Left colon (tissue), 2 donors: ENCODE results near the gene C11orf97. TPM values are rescaled to one million over a fixed set of nuclear protein-coding genes. Genes with fewer than 3 reads are reported as not detected.
"Not testable (repeated sequence)": the region's sequence is repeated elsewhere in the genome, so short reads cannot be mapped to it uniquely, and the experiment has no call there.

Experiments
- ATAC-seq: fragments of 200-7000 bp; cut with Tn5 transposase; one replicate; pipeline ENCODE4 v1.9.1; 2020; ENCODE audit warnings: mild to moderate bottlenecking, moderate library complexity
- DNase-seq, 2 donors: peaks; one replicate each; pipeline ENCODE4 v3.0.0-alpha.2; 2020
- intact Hi-C, 2 donors: fragments of 100-400 bp; cut with DNase I in 1 of 2; cut with micrococcal nuclease in 1 of 2; formaldehyde crosslinking; loops; one replicate each; pipeline versions ENCODE4 v1.11.2 to v1.14.0; 2022; cut with DNase I, micrococcal nuclease
- total RNA-seq, 2 donors: library from RNA; stranded (reverse); fragmentation: NEBNext Ultra II Directional; extraction: Animal tissue kit (Norgen Biotek cat#: 25700); gene quantifications; one replicate each; pipeline ENCODE4 v1.2.1, GENCODE V29; 2021
- donor health status: DM: no; HTN: no; CAD: no.
- donor health status: DM: yes; HTN: yes; CAD: no.

C11orf97 gene
- total RNA-seq, 2 donors from 2014 or later = not detected

DNA sequence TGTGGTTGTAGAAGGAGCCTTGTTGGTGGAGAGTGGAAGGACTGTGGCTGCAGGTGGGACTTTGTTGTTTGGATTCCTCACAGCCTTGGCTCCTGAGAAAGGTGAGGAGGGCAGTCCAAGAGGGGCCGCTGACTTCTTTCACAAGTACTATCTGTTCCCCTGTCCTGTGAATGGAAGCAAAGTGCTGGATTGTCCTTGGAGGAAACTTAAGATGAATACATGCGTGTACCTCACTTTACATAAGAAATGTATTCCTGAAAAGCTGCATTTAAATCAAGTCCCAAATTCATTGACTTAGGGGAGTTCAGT lies 33.9 kb downstream of the C11orf97 start:
- ATAC-seq = no peak
- DNase-seq = no peak
- intact Hi-C loops = no loop called here

DNA sequence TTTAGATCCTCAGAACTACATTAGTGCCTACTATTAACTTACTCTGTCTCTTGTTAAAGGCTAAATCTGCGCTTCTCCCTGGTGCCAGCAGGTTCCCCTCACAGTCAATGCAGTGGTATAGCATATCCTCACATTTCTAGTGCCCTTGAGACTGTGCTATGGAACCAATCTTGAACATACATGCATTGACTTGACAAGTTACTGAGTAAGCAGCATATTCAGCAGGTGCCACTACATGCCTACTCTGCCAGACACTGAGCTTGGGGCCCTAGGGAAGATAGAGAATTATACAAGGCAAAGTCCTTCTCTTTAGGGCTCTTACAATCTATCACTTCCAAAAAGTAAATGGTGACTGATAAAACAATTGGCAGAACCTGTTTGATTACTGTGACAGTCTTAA lies 34.6 kb downstream of the C11orf97 start:
- DNase-seq = peak; percentile 47 to 53
- intact Hi-C loops = no loop called here
- peak; percentile 34 for ATAC-seq

DNA sequence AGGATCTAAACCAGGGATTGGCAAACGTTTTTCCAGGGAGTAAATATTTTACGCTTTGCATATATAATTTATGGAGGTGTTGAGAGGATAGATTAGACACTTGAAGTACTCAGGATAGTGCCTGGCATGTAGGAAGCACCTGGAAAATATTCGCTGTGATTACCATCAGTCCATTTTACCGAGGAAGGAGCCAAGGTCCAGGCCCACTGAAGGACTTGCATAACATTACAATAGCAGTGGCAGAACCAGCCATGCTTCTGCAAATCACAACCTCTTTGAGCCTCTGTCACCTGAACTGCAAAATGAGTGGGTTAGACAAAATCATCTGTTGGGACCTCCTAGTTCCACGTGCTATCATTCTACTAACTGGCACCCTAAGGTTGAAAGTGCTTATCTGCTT lies 36.9 kb downstream of the C11orf97 start:
- DNase-seq (no peak), ATAC-seq (peak; percentile 11)
- intact Hi-C loops = no loop called here

DNA sequence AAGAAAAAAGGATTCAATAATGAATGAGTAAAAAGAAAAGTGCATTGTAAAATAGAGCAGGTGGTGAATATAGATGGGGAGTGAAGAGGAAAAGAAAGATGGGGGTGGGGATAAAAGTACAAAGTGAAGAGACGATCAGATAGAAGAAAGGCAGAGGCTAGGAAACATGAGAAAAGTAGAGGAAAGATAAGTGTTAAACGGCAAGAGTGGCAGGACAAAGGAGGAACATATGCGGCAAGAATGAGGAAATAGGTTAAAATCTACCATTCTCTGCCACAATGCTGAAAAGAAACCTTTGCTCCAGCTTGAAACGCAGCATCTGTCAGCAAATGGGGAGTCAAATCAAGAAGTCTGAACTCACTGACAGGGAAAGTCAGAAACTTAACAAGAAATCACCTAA lies 38.3 kb downstream of the C11orf97 start:
- DNase-seq = no peak
- intact Hi-C loops = no loop called here
- ATAC-seq = no peak

DNA sequence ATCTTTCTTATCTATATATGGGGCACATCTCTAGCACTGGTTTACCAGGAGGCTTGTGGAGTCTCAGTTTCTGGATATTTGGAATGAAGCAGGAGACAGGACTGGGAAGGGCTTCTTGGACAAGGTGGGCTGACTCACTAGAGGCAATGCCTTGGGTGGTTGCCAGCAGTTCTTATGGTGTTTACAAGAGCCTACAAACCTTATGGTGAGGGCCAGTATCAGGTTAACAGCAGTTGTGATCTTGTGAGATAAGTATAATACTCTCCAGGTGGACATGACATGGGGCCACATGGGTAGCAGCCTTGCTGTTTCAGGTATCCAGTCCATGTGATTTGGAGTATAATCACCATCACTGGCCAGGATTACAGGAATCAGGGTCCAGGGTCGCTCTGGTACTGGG lies 41.7 kb downstream of the C11orf97 start:
- intact Hi-C loops = no loop called here
- ATAC-seq (peak; percentile 30), DNase-seq (peak in 1 of 2 donors; percentile 32)

DNA sequence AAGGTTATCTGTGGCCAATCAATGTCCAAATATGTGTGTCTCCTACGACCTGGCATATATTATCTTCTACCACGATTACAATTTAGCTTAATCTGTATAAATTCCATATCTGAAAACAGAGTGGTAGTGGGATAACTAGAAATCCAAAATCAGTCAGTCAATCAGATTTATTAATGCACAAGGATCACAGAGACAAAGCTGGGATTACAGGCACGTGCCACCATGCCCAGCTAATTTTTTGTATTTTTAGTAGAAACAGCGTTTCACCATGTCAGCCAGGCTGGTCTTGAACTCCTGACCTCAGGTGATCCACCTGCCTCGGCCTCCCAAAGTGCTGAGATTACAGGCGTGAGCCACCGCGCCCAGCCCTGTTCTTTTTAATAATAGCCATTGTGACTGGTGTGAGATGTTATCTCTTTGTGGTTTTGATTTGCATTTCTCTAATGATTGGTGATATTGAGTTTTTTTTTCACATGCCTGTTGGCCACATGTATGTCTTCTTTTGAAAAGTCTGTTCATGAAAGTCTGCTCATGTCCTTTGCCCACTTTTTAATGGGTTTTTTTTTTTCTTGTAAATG lies 43.6 kb downstream of the C11orf97 start:
- DNase-seq, intact Hi-C loops, ATAC-seq: not testable (repeated sequence)

DNA sequence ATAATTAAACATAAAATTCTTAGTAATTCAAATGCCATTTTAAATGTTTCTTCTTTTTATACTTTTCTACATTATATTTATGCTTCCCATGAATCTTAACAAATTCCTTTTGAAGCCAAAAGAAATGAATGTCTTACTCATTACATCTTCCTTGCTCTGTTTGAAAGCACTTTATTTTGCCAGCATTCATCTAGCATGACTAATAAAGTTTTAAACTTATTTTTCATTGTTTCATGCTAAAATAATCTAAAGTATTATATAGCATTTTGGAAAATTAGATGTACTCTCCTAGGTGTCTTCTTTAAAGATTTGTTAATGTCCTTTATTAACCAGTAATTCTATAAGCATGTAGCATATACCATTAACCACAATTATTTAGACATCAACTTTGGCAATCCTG lies 45.2 kb downstream of the C11orf97 start:
- DNase-seq (no peak), ATAC-seq (no peak)
- intact Hi-C loops = no loop called here

DNA sequence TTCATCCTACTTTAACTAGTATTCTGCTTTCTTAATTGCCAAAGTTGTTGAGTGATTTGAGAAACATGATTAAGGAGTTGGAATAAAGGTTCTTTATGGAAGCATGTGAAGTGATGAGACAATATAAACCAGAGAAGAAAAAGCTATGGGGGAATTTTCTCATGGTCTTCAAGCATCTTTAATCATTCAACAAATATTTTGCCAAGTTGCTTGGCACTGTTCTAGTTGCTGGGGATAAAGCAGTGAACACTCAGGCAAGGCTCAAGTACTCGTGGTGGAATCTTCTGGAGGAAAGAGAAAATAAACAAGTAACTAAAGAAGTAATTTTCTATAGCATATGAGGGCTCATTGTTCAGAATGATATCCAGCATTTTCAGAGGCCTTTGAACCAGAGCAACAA lies 45.7 kb downstream of the C11orf97 start:
- ATAC-seq (no peak), DNase-seq (no peak)
- intact Hi-C loops = no loop called here

DNA sequence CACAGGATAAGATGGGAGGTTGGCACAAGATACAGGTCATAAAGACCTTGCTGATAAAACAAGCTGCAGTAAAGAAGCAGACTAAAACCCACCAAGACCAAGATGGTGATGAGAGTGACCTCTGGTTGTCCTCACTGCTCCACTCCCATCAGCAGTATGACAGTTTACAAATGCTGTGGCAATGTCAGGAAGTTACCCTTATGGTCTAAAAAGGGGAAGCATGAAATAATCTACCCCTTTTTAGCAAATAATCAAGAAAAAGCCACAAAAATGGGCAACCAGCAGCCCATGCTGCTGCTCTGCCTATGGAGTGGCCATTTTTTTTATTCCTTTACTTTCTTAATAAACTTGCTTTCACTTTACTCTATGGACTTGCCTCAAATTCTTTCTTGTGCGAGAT lies 46.2 kb downstream of the C11orf97 start:
- ATAC-seq (no peak), DNase-seq (no peak)
- intact Hi-C loops = no loop called here

DNA sequence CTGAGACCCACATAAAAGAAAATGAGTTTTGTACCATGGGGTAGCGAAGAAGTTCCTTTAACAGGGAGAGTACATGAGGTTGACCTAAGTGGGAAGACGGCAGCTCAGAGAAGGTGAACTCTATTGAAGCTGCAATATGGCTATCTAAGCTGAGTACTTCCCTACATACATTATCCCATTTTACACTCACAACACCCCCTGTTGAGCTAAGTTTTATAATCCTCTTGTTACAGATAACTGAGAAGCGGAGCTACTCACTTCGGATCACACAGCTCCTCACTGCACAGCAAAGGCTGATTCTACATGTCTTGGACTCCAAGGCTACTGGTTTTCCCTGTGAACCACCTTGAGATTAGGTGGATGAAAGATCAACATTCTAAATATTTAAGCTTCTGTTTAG lies 46.7 kb downstream of the C11orf97 start:
- no peak for ATAC-seq
- no peak for DNase-seq
- intact Hi-C loops = no loop called here

DNA sequence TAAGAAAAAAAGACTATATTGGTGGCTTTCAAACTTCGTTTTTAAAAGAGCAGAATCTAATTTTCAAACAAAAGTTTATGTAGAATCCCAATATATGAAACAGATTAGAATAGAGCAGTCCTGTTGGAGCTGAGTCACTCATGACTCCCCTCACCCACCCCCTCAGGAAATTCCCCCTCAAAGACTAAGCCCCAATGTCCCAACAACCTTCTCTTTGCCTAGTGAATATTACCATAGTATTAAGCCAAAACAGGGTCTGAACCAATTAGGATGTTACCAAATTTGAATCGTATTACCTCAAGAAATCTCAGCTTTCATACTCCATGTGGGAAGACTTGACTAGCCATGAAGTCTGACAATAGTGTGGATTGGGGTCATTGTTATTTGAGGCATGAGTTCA lies 47.1 kb downstream of the C11orf97 start:
- DNase-seq = no peak
- ATAC-seq = no peak
- intact Hi-C loops = no loop called here

DNA sequence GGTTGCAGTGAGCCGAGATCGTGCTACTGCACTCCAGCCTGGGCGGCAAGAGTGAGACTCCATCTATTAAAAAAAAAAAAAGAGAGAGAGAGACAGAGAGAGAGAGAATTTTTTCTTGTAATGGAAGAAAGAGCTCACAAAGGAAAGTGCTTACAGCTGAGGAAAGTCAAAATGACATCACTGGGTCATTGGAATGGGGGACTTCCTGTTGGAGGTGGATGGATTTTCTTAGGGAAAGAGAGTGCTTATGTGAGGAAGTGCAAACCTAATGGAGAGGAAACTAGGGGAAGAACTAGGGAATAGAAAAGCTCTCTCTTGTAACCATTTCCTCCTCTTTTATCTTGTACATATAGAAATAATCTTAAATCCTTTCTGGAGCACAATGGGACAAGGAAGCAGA lies 48.6 kb downstream of the C11orf97 start:
- ATAC-seq (no peak), DNase-seq (no peak)
- intact Hi-C loops = no loop called here

DNA sequence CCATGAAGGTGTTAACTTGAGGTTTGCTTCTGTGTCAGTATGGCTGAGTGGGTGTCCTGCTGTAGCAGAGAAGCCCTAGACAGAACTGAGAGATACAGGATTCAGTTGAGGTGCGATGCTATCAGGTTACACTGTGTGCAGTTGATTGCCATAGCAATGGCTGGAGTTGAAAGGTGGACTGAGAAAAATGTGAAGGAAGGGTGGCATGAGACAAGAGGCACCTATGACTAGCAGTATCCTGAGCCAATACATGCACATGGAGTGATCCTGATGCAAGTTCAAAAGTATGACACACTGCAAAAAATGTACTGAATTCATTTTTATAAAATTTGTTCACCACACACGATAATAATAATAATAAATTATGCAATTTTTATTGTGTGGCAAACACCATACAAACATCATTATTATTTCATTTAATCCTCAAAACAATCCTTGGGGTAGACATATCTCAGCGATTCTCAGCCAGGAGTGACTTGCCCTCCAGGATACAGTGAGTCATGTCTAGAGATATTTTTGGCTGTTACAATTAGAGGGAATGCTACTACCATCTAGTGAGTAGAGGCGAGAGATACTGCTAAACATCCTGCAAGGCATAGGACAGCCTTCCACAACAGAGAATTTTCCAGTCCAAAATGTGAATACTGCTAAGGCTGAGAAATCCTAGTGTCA lies 51.1 kb downstream of the C11orf97 start:
- intact Hi-C loops = no loop called here
- DNase-seq (no peak), ATAC-seq (peak; percentile 48)

DNA sequence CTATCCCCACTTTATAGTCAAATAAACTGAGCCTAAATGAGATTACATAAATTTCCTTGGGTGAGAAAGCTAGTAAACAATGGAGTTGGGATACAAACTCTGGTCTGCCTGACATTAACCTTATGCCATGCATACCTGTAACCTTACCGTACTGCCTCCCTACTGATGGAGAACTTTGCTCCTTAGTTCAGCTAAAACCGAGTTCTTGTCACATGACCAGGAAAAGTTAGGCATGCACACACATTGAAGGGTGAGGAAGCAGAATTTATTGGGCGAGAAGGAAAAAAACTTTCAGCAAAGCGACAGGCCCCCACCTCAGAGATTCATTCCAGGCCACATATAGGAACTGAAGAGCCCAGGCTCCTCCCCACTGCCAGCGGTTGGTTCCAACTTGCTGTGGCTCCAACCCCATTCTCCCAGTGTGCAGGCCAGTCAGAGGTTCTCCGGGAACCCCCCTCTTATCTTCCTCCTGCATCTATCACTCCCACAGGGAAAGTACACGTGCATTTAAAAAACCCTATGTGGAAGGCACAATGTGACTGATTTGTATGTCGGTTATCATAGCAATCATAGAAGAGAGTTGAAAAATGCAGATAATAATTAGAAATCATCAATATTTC lies 51.7 kb downstream of the C11orf97 start:
- peak; percentile 39 for ATAC-seq
- intact Hi-C loops = no loop called here
- DNase-seq = no peak

DNA sequence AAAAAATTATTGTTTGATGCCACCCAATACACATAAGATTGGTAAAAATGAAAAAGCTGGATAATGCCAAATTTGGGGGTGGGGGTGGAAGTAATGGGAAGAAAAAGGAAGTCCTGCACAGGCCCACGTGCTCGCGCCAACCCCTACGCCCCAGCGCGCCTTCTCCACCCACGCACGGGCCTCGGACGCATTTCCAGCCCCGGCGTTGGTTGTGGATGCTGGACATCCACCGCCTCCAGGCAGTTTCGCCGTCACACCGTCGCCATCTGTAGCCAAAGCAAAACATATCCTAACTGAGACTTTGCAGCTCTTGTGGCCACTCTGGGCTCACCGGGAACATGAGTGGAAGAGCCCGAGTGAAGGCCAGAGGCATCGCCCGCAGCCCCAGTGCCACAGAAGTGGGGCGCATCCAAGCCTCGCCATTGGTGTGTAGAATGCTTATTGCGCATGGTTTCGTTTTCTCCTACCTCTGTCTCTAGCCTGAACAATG lies 55.0 kb downstream of the C11orf97 start, which contains the start of gene PIWIL4:
Gene PIWIL4 (plus strand): TSS at position 188 of the 490 bp plus-strand sequence. CDS start 151 bp downstream, at position 339.
- ATAC-seq = no peak
- intact Hi-C loops = no loop called here

DNA sequence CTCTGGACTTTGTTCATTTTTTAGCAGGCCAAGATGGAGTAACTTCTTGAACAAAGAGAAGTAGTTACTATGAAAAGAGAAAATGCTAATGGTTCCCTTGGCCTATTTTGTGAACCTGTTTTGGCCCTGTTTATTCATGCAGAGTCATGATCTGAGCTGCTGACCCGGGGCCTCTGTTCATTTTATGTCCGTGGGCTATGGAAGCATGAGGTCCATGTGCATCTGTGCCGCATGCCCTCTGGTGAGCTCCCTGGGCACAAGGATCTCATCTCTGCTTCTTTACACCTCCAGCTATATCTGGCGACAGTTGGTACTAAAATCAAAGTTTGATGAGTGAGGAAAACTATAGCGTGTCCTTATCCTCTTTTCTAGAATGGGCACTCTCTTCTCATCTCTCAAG lies 55.9 kb downstream of the C11orf97 start:
- ATAC-seq (no peak), DNase-seq (no peak)
- intact Hi-C loops = no loop called here

More for the DNA sequence above, 55.0 kb downstream of the C11orf97 start, which contains the start of gene PIWIL4:
- DNase-seq = no peak

DNA sequence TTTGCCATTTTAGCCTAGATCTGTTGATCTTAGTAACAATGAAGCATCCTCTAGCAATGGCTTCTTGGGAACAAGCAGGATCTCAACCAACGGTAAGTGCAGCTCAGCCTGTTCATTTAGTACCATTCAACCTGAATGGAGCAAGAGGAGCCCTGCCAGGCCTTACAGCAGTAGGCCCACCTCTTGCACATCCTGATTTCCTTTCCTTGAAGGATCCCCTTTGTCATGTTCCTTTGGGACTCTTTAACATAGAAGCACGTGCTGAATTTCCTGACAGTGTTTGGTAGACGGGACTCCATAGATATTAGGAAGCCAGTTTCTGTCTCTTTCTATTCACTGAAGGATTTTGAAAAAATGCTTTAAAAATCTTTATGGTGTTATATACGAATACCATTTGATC lies 56.5 kb downstream of the C11orf97 start:
- intact Hi-C loops = no loop called here
- ATAC-seq (no peak), DNase-seq (no peak)

DNA sequence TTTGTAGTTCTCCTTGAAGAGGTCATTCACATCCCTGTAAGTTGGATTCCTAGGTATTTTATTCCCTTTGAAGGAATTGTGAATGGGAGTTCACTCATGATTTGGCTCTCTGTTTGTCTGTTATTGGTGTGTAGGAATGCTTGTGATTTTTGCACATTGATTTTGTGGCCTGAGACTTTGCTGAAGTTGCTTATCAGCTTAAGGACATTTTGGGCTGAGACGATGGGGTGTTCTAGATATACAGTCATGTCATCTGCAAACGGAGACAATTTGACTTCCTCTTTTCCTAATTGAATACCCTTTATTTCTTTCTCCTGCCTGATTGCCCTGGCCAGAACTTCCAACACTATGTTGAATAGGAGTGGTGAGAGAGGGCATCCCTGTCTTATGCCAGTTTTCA lies 60.7 kb downstream of the C11orf97 start:
- ATAC-seq, intact Hi-C loops, DNase-seq: not testable (repeated sequence)

DNA sequence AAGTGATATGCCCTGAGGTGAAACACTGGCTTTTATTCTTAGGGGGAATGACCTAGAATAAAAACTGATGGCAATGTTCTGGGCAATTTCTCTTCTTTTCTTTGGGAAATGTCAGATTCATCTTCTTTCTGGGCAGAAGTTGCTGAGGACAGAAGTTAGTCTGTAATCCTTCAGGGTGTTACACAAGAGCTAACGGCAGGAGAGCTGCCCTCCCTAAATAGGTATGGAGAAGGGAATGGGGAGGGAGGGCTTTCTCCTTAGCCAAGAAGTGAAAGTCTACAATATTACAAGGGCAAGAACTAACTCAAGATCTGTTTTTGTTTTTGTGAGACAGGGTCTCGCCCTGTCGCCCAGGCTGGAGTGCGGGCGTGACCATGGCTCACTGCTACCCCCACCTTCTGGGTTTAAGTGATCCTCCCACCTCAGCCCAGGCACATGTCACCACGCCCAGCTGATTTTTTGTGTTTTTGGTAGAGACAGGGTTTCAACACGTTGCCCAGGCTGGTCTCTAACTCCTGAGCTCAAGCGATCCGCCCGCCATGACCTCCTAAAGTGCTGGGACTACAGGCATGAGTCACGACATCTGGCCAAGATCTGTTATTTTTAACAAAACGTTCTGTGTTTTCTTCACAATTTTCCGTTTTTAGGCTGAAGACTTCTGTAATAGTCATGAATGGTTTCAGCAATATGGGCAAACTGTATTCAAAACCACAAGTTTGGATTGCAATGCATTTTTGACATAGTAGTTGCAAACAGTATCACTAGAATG lies 62.1 kb downstream of the C11orf97 start:
- ATAC-seq = no peak
- no peak for DNase-seq
- intact Hi-C loops = no loop called here

DNA sequence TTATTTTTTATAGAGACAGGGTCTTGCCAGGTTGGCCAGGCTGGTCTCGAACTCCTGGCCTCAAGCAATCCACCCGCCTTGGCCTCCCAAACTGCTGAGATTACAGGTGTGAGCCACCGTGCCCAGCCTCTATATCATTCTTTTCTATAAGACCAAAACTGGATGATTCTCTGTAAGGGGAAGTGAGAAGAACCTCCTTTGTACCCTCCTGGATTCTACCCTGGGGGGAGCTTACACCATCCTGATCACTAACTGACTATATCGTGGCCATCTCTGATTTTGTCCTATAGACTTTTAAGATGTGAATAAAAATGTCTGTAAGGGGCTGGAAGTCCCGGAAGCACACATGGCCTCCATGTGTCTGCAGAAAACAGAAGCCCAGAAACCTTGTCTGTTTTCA lies 64.0 kb downstream of the C11orf97 start:
- intact Hi-C loops = no loop called here
- DNase-seq (no peak), ATAC-seq (no peak)
